Neural progenitor cell (in vitro differentiated cells): ENCODE measurements around the gene JMJD6. TPM values are rescaled to one million over a fixed set of nuclear protein-coding genes. Genes with fewer than 3 reads are reported as not detected.

Experiments used
- DNase-seq: peaks from one replicate; pipeline ENCODE4 v3.0.0-alpha.2; 2016; ENCODE audit warnings: low spot score
- H2AFZ ChIP-seq: fragments of 200-600 bp; sonication (generic); replicated peaks from 2 replicates; pipeline ENCODE4 v1.6.1; 2016; ENCODE audit warnings: antibody characterized with exemption
- H3F3A ChIP-seq: fragments of 200-600 bp; sonication (generic); 2 replicates; pipeline ENCODE4 v1.6.1; 2016; ENCODE audit warnings: antibody characterized with exemption, low read depth
- H3K27ac ChIP-seq: fragments of 200-600 bp; sonication (generic); 2 replicates; pipeline ENCODE4 v1.5.1; 2016; ENCODE audit warnings: mild to moderate bottlenecking
- H3K27me3 ChIP-seq: fragments of 200-600 bp; sonication (generic); 2 replicates; pipeline ENCODE4 v1.6.1; 2016; ENCODE audit warnings: mild to moderate bottlenecking, moderate library complexity
- H3K36me3 ChIP-seq: fragments of 200-600 bp; sonication (generic); 2 replicates; pipeline ENCODE4 v1.5.1; 2016
- H3K4me1 ChIP-seq: fragments of 200-600 bp; sonication (generic); 2 replicates; pipeline ENCODE4 v1.6.1; 2016; ENCODE audit warnings: mixed run types
- H3K4me2 ChIP-seq: fragments of 200-600 bp; sonication (generic); 2 replicates; pipeline ENCODE4 v1.6.1; 2016
- H3K4me3 ChIP-seq: fragments of 200-600 bp; sonication (generic); 2 replicates; pipeline ENCODE4 v1.5.1; 2016
- H3K79me2 ChIP-seq: fragments of 200-600 bp; sonication (generic); 2 replicates; pipeline ENCODE4 v1.6.1; 2016; ENCODE audit warnings: low read depth
- H3K9ac ChIP-seq: fragments of 200-600 bp; sonication (generic); 2 replicates; pipeline ENCODE4 v1.6.1; 2016
- H3K9me3 ChIP-seq: fragments of 200-600 bp; sonication (generic); 2 replicates; pipeline ENCODE4 v1.5.1; 2016; ENCODE audit warnings: low read depth
- H4K20me1 ChIP-seq: fragments of 200-600 bp; sonication (generic); 2 replicates; pipeline ENCODE4 v1.6.1; 2016; ENCODE audit warnings: low read depth
- H3K27ac Mint-ChIP-seq: 3 replicates; pipeline ENCODE4 v1.8.0; 2021; ENCODE audit warnings: mixed read lengths
- H3K27me3 Mint-ChIP-seq: 2 replicates; pipeline ENCODE4 v1.8.0; 2022; ENCODE audit warnings: low read depth, mild to moderate bottlenecking, inconsistent platforms, moderate library complexity, mixed read lengths; ENCODE audit not compliant: insufficient read depth
- H3K36me3 Mint-ChIP-seq: 3 replicates; pipeline ENCODE4 v1.8.0; 2021; ENCODE audit warnings: mixed read lengths
- H3K4me1 Mint-ChIP-seq: 3 replicates; pipeline ENCODE4 v1.8.0; 2021; ENCODE audit warnings: mixed read lengths
- H3K4me3 Mint-ChIP-seq: 3 replicates; pipeline ENCODE4 v1.8.0; 2021; ENCODE audit warnings: mild to moderate bottlenecking, moderate library complexity, mixed read lengths
- H3K9me3 Mint-ChIP-seq: 3 replicates; pipeline ENCODE4 v1.8.0; 2020; ENCODE audit warnings: mixed read lengths
- CTCF ChIP-seq: fragments of 200-600 bp; sonication (generic); IDR thresholded peaks from 2 replicates; pipeline ENCODE4 v1.5.1; 2017; ENCODE audit warnings: antibody characterized with exemption, mild to moderate bottlenecking
- EZH2 ChIP-seq: fragments of 200-600 bp; sonication (generic); IDR thresholded peaks from 2 replicates; pipeline ENCODE4 v1.6.1; 2017; ENCODE audit warnings: antibody characterized with exemption, mild to moderate bottlenecking, moderate library complexity
- EZH2phosphoT487 ChIP-seq: fragments of 200-600 bp; sonication (generic); IDR thresholded peaks from 2 replicates; pipeline ENCODE4 v1.6.1; 2017; ENCODE audit warnings: antibody characterized with exemption
- total RNA-seq: library from RNA; depleted of rRNA; stranded (reverse); fragments of >200 nt; gene quantifications from 2 replicates; pipeline ENCODE4 v1.2.3, GENCODE V29; 2015; ENCODE audit warnings: low replicate concordance

Gene JMJD6
- total RNA-seq, 1 donor from 2014 or later = 8.7 TPM

GRCh38 chr17:76697702-76698465 is 28.5 kb downstream of the JMJD6 start:
- peak overlapping the region; percentile 31 for H2AFZ ChIP-seq
- TF ChIP-seq EZH2 (no peak), CTCF (peak; percentile 5), EZH2phosphoT487 (no peak)
- Mint-ChIP-seq H3K4me1 (peaks cover 64% of the 10 kb centered on the region), H3K36me3 (peaks cover 2% of the 10 kb centered on the region), H3K4me3 (peak overlapping the region; percentile 3), H3K27me3 (peaks cover 7% of the 10 kb centered on the region), H3K9me3 (no peaks in the 10 kb centered on the region), H3K27ac (peak overlapping the region; percentile 88)
- no peak overlapping the region for H3K9ac ChIP-seq
- H3K4me1 ChIP-seq = peaks cover 46% of the 10 kb centered on the region
- H3K79me2 ChIP-seq = peaks cover 20% of the 10 kb centered on the region
- peak overlapping the region; percentile 23 for H3K4me3 ChIP-seq
- peaks cover 28% of the 10 kb centered on the region for H3F3A ChIP-seq
- H3K4me2 ChIP-seq = peak overlapping the region; percentile 68
- no peaks in the 10 kb centered on the region for H3K36me3 ChIP-seq
- peaks cover 18% of the 10 kb centered on the region for H4K20me1 ChIP-seq
- DNase-seq = peak; percentile 91
- H3K27ac ChIP-seq = peak overlapping the region; percentile 57
- no peaks in the 10 kb centered on the region for H3K27me3 ChIP-seq
- no peaks in the 10 kb centered on the region for H3K9me3 ChIP-seq

GRCh38 chr17:76696763-76697701 is 29.4 kb downstream of the JMJD6 start:
- H4K20me1 ChIP-seq = peaks cover 13% of the 10 kb centered on the region
- H3K4me2 ChIP-seq = peak overlapping the region; percentile 68
- H3K27me3 Mint-ChIP-seq = peaks cover 7% of the 10 kb centered on the region
- H3K79me2 ChIP-seq = peaks cover 16% of the 10 kb centered on the region
- H3K36me3 Mint-ChIP-seq = peaks cover 2% of the 10 kb centered on the region
- H3K27ac Mint-ChIP-seq = peak overlapping the region; percentile 88
- H3K4me3 ChIP-seq = no peak overlapping the region
- H3K27me3 ChIP-seq = no peaks in the 10 kb centered on the region
- peaks cover 65% of the 10 kb centered on the region for H3K4me1 Mint-ChIP-seq
- H3K9me3 ChIP-seq = no peaks in the 10 kb centered on the region
- H3K27ac ChIP-seq = no peak overlapping the region
- H3K4me3 Mint-ChIP-seq = peak overlapping the region; percentile 3
- peaks cover 45% of the 10 kb centered on the region for H3K4me1 ChIP-seq
- no peak overlapping the region for H2AFZ ChIP-seq
- H3F3A ChIP-seq = peaks cover 27% of the 10 kb centered on the region
- TF ChIP-seq CTCF = no peak
- no peak for DNase-seq
- H3K9ac ChIP-seq = no peak overlapping the region
- no peaks in the 10 kb centered on the region for H3K36me3 ChIP-seq
- H3K9me3 Mint-ChIP-seq = no peaks in the 10 kb centered on the region

GRCh38 chr17:76695059-76695831 is 31.2 kb downstream of the JMJD6 start:
- H3K9ac ChIP-seq = no peak overlapping the region
- TF ChIP-seq EZH2phosphoT487 = no peak
- TF ChIP-seq CTCF = no peak
- no peak for TF ChIP-seq EZH2
- Mint-ChIP-seq H3K36me3 (peaks cover 2% of the 10 kb centered on the region), H3K27me3 (peaks cover 9% of the 10 kb centered on the region), H3K4me1 (peaks cover 58% of the 10 kb centered on the region), H3K27ac (peak overlapping the region; percentile 53), H3K4me3 (no peak overlapping the region), H3K9me3 (no peaks in the 10 kb centered on the region)
- no peak for DNase-seq
- H4K20me1 ChIP-seq = no peaks in the 10 kb centered on the region
- no peak overlapping the region for H3K4me3 ChIP-seq
- H3K9me3 ChIP-seq = no peaks in the 10 kb centered on the region
- no peaks in the 10 kb centered on the region for H3K27me3 ChIP-seq
- peaks cover 33% of the 10 kb centered on the region for H3K4me1 ChIP-seq
- peaks cover 16% of the 10 kb centered on the region for H3F3A ChIP-seq
- no peak overlapping the region for H2AFZ ChIP-seq
- H3K79me2 ChIP-seq = peaks cover 15% of the 10 kb centered on the region
- H3K27ac ChIP-seq = no peak overlapping the region
- no peak overlapping the region for H3K4me2 ChIP-seq
- H3K36me3 ChIP-seq = no peaks in the 10 kb centered on the region
